ENCODE results near the gene SCGB1A1. TPM values are rescaled to one million over a fixed set of nuclear protein-coding genes. Genes with fewer than 3 reads are reported as not detected.
A peak's percentile ranks its signal among the peaks of the same experiment; 100 is the strongest.
"Not testable (repeated sequence)": the region's sequence is repeated elsewhere in the genome, so short reads cannot be mapped to it uniquely, and the experiment has no call there.

SCGB1A1 gene
- total RNA-seq, 4 donors from 2014 or later: not detected

DNA sequence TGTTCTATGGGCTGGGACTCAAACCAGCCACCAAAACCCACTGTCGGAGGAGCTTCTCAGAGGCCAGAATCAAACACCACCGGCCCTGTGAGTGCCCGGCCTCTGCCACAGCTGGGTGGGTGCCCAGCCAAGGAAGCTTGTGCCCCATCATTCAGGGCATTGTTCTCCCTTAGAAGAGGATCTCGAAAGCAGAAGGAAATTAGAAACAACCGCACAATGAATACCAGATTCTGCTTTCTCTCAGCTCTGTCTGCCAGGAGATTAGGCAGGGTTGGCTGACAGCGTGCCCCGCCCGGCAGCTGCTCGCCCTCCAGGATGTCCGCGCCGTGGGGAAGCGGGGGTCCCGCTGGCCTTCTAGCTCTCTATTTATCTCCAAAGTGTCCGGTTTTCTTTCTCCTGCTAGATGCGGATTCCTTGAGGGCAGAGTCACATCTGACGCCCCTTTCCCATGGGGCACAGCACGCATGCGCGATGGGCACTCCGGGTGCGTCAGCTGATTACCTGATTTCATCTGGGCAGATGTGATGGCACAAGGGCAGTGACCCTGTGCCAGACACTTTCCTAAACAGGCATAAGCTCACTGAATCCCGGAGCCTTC lies 25.5 kb downstream of the SCGB1A1 start:
- 1 to 8% methylated on average over 23 of the region's 23 CpGs for whole genome bisulfite sequencing, 2 donors
- peak; percentile 64 to 94 for DNase-seq (ENCODE audit: low spot score in 2 of 2)
- TF ChIP-seq, protein P1, sequence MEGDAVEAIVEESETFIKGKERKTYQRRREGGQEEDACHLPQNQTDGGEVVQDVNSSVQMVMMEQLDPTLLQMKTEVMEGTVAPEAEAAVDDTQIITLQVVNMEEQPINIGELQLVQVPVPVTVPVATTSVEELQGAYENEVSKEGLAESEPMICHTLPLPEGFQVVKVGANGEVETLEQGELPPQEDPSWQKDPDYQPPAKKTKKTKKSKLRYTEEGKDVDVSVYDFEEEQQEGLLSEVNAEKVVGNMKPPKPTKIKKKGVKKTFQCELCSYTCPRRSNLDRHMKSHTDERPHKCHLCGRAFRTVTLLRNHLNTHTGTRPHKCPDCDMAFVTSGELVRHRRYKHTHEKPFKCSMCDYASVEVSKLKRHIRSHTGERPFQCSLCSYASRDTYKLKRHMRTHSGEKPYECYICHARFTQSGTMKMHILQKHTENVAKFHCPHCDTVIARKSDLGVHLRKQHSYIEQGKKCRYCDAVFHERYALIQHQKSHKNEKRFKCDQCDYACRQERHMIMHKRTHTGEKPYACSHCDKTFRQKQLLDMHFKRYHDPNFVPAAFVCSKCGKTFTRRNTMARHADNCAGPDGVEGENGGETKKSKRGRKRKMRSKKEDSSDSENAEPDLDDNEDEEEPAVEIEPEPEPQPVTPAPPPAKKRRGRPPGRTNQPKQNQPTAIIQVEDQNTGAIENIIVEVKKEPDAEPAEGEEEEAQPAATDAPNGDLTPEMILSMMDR (IDR thresholded peaks at IDR 0.05): no peak
- intact Hi-C loops (cut with DNase I; ENCODE audit: low total_unique reads): no loop called here
- no peak overlapping the region for H3K4me3 ChIP-seq (ENCODE audit: low read depth, poor library complexity, severe bottlenecking)

DNA sequence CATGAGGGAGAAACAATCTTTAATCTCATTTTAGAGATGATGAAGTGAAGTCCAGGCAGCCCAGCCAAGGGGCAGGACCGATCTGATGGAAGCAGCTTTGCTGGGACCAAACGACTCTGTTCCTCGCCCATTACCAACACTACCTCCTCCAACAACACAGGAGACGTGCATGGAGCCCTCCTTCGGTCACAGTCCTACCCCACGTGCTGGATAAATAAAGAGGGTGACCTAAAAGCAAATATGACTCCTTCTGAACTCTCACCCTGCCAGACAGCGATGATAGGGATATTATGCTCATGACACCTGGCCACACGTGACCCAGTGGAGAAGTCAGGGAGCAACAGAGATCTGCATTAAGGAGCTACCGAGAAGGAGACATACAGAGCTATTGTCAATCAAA lies 26.0 kb downstream of the SCGB1A1 start:
- no peak overlapping the region for H3K4me3 ChIP-seq (ENCODE audit: low read depth, poor library complexity, severe bottlenecking)
- TF ChIP-seq, protein P1 (IDR thresholded peaks at IDR 0.05): no peak
- TF ChIP-seq POLR2A (IDR thresholded peaks at IDR 0.05): no peak
- WGBS, 2 donors: 7 to 16% methylated on average over 9 of the region's 9 CpGs
- intact Hi-C loops (cut with DNase I; ENCODE audit: low total_unique reads): no loop called here
- no peak for DNase-seq (ENCODE audit: low spot score in 2 of 2)

DNA sequence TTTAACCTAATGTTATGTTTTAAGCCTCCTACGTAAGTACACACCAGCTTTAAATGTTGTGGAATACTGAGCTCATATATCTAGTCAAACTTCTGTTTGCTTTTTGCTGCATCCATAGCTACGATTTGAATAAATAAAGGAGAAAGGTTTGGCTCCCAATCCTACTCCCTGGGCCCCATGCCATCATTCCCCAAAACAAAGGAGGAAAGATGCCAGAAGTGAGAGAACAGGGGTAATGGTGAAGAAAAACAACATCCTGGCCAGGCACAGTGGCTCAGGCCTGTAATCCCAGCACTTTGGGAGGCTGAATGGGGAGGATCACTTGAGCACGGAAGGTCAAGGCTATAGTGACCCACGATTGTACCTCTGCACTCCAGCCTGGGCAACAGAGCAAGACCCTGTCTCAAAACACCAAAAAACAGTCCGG lies 26.5 kb downstream of the SCGB1A1 start:
- 23 to 24% methylated on average over 5 of the region's 5 CpGs for WGBS, 2 donors
- DNase-seq (ENCODE audit: low spot score in 2 of 2): peak in 1 of 2 donors; percentile 89
- no peak overlapping the region for H3K4me3 ChIP-seq (ENCODE audit: low read depth, poor library complexity, severe bottlenecking)
- no peak for TF ChIP-seq POLR2A (IDR thresholded peaks at IDR 0.05)
- TF ChIP-seq, protein P1 (IDR thresholded peaks at IDR 0.05): no peak
- intact Hi-C loops (cut with DNase I; ENCODE audit: low total_unique reads): no loop called here

DNA sequence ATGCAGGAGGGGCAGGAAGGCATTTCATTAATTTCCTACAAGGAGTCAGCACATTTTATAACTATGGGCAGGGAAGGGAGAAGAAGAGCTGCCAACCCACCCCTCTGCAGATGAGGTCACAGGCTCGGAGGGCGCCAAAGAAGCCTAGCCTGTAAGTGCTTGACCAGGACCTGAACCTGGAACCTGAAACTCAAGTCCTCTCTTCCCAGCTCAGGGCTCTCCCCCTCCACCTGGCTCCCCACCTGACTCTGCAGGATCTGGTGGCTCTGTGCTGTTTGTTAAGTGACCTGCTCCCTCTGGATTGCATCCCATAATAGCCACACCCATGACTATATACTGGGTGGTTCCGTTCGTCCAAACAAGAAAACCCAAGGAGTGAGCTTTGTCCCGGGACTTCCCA lies 27.3 kb downstream of the SCGB1A1 start:
- TF ChIP-seq, protein P1 (IDR thresholded peaks at IDR 0.05): no peak
- no peak for TF ChIP-seq POLR2A (IDR thresholded peaks at IDR 0.05)
- intact Hi-C loops (cut with DNase I; ENCODE audit: low total_unique reads): no loop called here
- DNase-seq (ENCODE audit: low spot score in 2 of 2): peak in 1 of 2 donors; percentile 87
- WGBS, 2 donors: 21 to 34% methylated on average over 5 of the region's 5 CpGs
- H3K4me3 ChIP-seq (ENCODE audit: low read depth, poor library complexity, severe bottlenecking): no peak overlapping the region

DNA sequence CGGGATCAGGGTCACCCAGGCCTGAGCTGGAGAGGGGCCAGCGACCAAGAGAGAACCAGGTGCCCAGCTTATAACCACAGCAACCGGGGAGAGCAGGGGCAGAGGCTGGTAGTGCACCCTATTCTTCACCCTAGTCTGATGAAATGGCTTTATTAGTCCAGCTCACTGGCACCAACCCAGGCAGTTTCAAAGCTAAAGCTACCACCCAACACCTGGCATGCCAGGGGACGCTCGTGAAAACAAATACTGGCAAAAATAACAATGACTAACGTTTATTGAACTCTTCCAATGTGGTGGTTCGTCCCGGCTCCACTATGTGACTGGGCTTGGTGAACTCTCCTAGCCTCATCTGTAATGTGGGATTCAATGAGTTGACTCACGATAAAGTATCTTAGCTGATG lies 30.6 kb downstream of the SCGB1A1 start:
- no peak for TF ChIP-seq POLR2A (IDR thresholded peaks at IDR 0.05)
- TF ChIP-seq, protein P1 (IDR thresholded peaks at IDR 0.05): no peak
- DNase-seq (ENCODE audit: low spot score in 2 of 2): no peak
- intact Hi-C loops (cut with DNase I; ENCODE audit: low total_unique reads): no loop called here
- H3K4me3 ChIP-seq (ENCODE audit: low read depth, poor library complexity, severe bottlenecking): no peak overlapping the region
- 55 to 72% methylated on average over 9 of the region's 9 CpGs for WGBS, 2 donors

DNA sequence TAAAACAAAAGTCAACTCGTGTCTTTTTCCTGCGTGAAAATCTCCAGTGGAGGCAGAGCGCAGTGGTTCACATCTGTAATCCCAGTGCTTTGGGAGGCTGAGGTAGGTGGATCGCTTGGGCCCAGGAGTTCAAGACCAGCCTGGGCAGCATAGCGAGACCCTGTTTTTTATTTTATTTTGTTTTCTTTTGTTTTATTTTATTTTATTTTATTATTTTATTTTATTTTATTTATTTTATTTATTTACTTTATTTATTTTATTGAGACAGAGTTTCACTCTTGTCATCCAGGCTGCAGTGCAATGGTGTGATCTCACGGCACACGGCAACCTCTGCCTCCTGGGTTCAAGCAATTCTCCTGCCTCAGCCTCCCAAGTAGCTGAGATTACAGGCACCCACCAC lies 31.1 kb downstream of the SCGB1A1 start:
- intact Hi-C loops (cut with DNase I; ENCODE audit: low total_unique reads); DNase-seq (ENCODE audit: low spot score in 2 of 2): not testable (repeated sequence)

More for the DNA sequence above, 31.1 kb downstream of the SCGB1A1 start:
- 71 to 88% methylated on average over 7 of the region's 7 CpGs for WGBS, 2 donors
- not testable (repeated sequence) for H3K4me3 ChIP-seq (ENCODE audit: low read depth, poor library complexity, severe bottlenecking)
